Natural killer cell treated with Interleukin-12 subunit alpha and Interleukin-12 subunit beta and Interleukin-15 and Interleukin-18, amount 100 ng/mL, for 72 hours (primary cell): Measurements from ENCODE around the gene HM13. TPM values are rescaled to one million over a fixed set of nuclear protein-coding genes. Genes with fewer than 3 reads are reported as not detected.
"Not testable (repeated sequence)": the region's sequence is repeated elsewhere in the genome, so short reads cannot be mapped to it uniquely, and the experiment has no call there.

Experiments
- ATAC-seq, 2 donors: fragments of 150-1000 bp; cut with Tn5 transposase in 1 of 2; sonication (Bioruptor Pico), chemical (Tn5 transposase) in 1 of 2; 2 replicates each; pipeline ENCODE4 v1.10.0; 2021
- DNase-seq: peaks from one replicate; pipeline ENCODE4 v3.0.0; 2022; ENCODE audit warnings: low spot score
- H3K27ac Mint-ChIP-seq, 2 donors: 1 replicate in 1 of 2; 2 replicates in 1 of 2; pipeline ENCODE4 v1.8.0; 2022; ENCODE audit warnings: mixed read lengths in 2 of 2, mild to moderate bottlenecking in 1 of 2, moderate library complexity in 1 of 2
- H3K27me3 Mint-ChIP-seq, 2 donors: 1 replicate in 1 of 2; 2 replicates in 1 of 2; pipeline ENCODE4 v1.8.0; 2022; ENCODE audit warnings: mixed read lengths in 2 of 2
- H3K36me3 Mint-ChIP-seq: one replicate; pipeline ENCODE4 v1.8.0; 2022; ENCODE audit warnings: mixed read lengths
- H3K4me1 Mint-ChIP-seq, 2 donors: 1 replicate in 1 of 2; 2 replicates in 1 of 2; pipeline ENCODE4 v1.8.0; 2022; ENCODE audit warnings: low read depth in 2 of 2, mixed read lengths in 2 of 2, mild to moderate bottlenecking in 1 of 2
- H3K4me3 Mint-ChIP-seq: one replicate; pipeline ENCODE4 v1.8.0; 2022; ENCODE audit warnings: mixed read lengths
- H3K9me3 Mint-ChIP-seq: 2 replicates; pipeline ENCODE4 v1.8.0; 2022; ENCODE audit warnings: mixed read lengths
- total RNA-seq, 2 donors: library from RNA; stranded (reverse); gene quantifications; one replicate each; pipeline ENCODE4 v1.2.3, GENCODE V29; 2022

HM13 gene
- total RNA-seq, 2 donors from 2014 or later = 233 to 257 TPM

DNA sequence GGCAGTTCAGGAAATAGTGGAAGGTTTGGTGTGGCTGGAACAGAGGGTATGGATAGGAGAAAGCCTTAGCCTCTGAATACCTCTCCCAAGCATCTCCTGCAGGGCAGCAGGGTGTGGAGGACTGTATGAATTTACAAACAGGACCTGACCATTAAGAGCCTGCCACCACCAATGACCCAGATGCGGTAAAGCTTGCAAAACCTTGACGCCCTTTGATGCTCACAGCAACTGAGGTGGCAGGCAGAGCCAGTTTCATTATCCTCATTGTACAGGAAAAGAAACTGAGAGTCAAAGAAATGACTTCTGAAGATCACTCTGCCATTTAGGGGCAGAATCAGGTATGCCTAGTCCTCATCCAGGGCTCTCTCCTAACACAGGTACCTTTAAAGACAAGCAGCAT, 2.4 kb downstream of the HM13 start:
- no peaks in the 10 kb centered on the region for H3K27me3 Mint-ChIP-seq
- ATAC-seq = peak; percentile 47 to 57
- H3K27ac Mint-ChIP-seq = no peak overlapping the region
- no peak overlapping the region for H3K4me3 Mint-ChIP-seq
- H3K9me3 Mint-ChIP-seq = no peaks in the 10 kb centered on the region
- peaks cover 4% of the 10 kb centered on the region for H3K36me3 Mint-ChIP-seq
- DNase-seq = no peak
- peaks cover 15 to 16% of the 10 kb centered on the region in 2 donors for H3K4me1 Mint-ChIP-seq

DNA sequence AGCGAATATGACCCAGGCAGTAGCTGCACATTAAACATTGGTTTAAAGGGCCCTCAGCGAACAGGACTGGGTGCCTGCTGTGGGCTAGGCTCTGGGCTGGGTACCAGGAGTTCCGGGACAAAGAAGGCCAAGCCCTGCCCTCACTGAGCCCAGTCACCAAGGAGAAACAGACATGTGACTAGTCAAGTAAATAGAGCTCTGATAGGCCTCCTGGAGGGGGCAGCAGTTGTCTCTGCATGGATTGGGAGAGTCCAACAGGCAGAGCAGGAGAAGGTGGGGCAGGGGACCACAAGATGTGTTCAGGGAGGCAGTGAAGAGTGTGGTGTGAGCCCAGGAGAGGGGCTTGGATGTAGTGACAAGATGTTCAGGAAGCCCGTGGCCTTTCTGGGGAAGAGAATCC, 3.1 kb downstream of the HM13 start:
- H3K4me3 Mint-ChIP-seq = no peak overlapping the region
- peaks cover 15 to 20% of the 10 kb centered on the region in 2 donors for H3K4me1 Mint-ChIP-seq
- H3K36me3 Mint-ChIP-seq = peaks cover 4% of the 10 kb centered on the region
- ATAC-seq (no peak), DNase-seq (no peak)
- no peak overlapping the region for H3K27ac Mint-ChIP-seq
- no peaks in the 10 kb centered on the region for H3K27me3 Mint-ChIP-seq
- no peaks in the 10 kb centered on the region for H3K9me3 Mint-ChIP-seq

DNA sequence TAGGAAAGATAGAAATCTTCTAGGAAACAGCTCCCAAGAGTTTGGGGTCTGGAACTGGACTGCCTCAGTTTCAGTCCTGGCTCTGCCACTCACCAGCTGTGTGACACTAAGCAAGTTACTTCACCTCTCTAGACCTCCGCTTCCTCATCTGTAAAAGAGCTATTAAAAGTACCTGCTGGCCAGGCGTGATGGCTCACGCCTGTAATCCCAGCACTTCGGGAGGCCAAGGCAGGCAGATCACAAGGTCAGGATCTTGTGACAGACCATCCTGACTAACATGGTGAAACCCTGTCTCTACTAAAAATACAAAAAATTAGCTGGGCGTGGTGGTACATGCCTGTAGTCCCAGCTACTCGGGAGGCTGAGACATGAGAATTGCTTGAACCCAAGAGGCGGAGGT, 7.0 kb downstream of the HM13 start:
- not testable (repeated sequence) for H3K4me3 Mint-ChIP-seq, H3K9me3 Mint-ChIP-seq, H3K27ac Mint-ChIP-seq, H3K27me3 Mint-ChIP-seq, DNase-seq, ATAC-seq
- H3K4me1 Mint-ChIP-seq = peaks cover 20 to 36% of the 10 kb centered on the region in 2 donors
- peaks cover 10% of the 10 kb centered on the region for H3K36me3 Mint-ChIP-seq

DNA sequence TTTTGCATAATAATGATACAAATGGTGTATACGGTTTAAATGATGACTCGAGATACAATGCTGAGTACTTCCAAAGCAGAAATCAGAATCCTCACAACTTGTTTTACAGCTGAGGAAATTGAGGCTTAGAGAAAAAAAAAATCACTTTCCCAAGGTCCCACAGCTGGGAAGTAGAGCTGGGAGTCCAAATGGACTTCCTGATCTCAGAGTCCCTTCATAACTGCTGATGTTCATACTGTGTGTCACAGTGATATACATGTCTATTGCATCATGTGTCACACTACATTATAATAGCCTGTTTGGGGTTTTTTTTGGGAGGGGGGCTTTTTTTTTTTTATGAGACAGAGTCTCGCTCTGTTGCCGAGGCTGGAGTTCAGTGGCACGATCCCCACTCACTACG, 8.5 kb downstream of the HM13 start:
- peaks cover 20 to 36% of the 10 kb centered on the region in 2 donors for H3K4me1 Mint-ChIP-seq
- no peaks in the 10 kb centered on the region for H3K27me3 Mint-ChIP-seq
- H3K36me3 Mint-ChIP-seq = peaks cover 14% of the 10 kb centered on the region
- H3K4me3 Mint-ChIP-seq = no peak overlapping the region
- no peak for ATAC-seq
- H3K9me3 Mint-ChIP-seq = no peaks in the 10 kb centered on the region
- H3K27ac Mint-ChIP-seq = no peak overlapping the region
- no peak for DNase-seq

DNA sequence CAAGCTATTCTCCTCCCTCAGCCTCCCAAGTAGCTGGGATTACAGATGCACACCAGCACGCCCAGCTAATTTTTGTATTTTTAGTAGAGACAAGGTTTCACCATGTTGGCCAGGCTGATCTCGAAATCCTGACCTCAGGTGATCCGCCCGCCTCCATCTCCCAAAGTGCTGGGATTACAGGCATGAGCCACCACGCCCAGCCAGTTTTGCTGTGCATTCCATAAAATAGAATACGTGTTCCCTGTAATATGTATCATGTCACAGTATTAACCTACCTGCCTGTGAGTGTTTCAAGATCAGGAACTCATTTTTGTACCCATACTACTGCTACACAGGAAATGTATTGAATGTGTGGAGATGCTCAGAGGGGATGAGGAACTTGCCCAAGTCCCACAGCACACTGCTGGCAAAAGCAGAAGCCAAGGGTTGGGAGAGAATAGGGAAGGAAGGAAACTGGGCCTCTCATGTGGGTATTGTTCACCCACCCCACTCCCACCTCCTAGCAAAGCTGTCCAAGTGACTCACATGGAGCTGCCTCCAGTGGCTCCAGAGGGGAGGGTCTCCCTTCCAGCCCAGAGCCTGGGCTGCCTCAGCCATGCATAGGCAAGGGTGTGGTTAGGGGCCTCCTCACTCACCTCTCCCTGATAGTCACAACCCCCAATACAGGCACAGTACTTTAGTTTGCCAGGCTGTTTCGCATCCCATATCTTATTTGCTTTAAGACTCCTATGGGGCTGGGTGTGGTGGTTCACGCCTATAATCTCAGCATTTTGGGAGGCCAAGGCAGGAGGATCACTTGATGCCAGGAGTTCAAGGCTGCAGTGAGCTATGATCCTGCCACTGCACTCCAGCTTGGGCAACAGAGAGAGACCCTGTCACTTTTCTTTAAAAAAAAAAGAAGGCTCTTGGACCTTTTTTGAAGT, 9.4 kb downstream of the HM13 start:
- Mint-ChIP-seq H3K36me3 (peaks cover 16% of the 10 kb centered on the region), H3K27me3 (no peaks in the 10 kb centered on the region), H3K4me1 (peaks cover 20 to 36% of the 10 kb centered on the region in 2 donors), H3K27ac (no peak overlapping the region), H3K4me3 (no peak overlapping the region), H3K9me3 (no peaks in the 10 kb centered on the region)
- ATAC-seq (no peak), DNase-seq (no peak)

DNA sequence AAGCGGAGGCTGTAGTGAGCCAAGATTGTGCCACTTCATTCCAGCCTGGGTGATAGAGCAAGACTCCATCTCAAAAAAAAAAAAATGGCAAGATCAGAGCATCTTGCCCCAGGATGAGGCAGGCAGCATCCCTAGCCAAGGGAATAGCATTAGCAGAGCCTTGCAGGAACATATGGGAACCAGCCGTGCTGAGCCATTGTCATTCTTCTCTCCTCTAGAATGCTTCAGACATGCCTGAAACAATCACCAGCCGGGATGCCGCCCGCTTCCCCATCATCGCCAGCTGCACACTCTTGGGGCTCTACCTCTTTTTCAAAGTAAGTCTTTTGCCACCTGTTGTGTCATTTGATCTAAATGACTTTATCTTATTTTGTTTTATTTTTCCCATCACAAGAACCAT, 13.0 kb downstream of the HM13 start:
- Mint-ChIP-seq H3K4me3 (no peak overlapping the region), H3K27ac (no peak overlapping the region)

DNA sequence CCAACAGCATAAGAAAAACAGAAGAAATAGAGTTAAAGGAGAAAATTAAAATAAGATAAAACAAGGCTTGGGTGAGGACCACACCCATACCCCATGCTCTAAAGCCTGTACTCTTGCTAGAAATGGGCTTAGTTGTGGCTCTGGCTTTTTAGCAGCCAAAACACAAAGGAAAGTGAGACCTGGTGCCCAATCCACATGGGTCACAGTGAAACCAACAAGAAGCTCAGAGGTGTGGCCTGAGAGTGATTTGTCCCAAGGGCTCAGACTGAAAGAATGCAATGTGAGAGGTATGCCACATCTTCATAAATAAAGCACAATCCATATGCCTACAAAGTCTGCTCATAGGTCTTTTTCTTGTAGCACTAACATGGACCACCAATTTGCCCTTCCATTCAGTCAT, 21.1 kb downstream of the HM13 start:
- H3K36me3 Mint-ChIP-seq = peaks cover 32% of the 10 kb centered on the region
- ATAC-seq (no peak), DNase-seq (no peak)
- no peak overlapping the region for H3K4me3 Mint-ChIP-seq
- H3K9me3 Mint-ChIP-seq = no peaks in the 10 kb centered on the region
- H3K27ac Mint-ChIP-seq = no peak overlapping the region
- H3K4me1 Mint-ChIP-seq = peaks cover 37 to 53% of the 10 kb centered on the region in 2 donors
- H3K27me3 Mint-ChIP-seq = no peaks in the 10 kb centered on the region

More for the DNA sequence above, 13.0 kb downstream of the HM13 start:
- H3K36me3 Mint-ChIP-seq = peaks cover 13% of the 10 kb centered on the region
- no peaks in the 10 kb centered on the region for H3K9me3 Mint-ChIP-seq
- DNase-seq = no peak
- no peaks in the 10 kb centered on the region for H3K27me3 Mint-ChIP-seq
- peaks cover 5 to 23% of the 10 kb centered on the region in 2 donors for H3K4me1 Mint-ChIP-seq
- no peak for ATAC-seq

DNA sequence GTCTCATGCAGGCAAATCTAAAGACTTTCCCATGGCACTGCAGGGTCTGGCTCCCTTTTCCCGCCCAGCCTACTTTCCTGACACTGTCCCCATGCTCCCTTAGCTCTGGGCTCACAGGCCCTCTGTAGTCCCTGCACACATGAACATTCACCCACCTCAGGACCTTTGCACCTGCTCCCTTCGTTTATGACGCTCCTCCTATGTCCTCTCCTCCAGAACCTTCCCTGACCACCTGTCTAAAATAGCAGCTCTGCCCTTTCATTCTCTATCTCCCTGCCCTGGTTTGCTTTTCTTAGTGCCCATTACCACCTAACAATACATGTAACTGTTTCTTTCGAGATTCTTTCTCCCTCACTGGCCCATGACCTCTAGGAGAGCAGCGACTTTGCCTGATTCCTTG, 22.3 kb downstream of the HM13 start:
- H3K4me3 Mint-ChIP-seq = no peak overlapping the region
- H3K27ac Mint-ChIP-seq = peak overlapping the region in 1 of 2 donors; percentile 7
- H3K27me3 Mint-ChIP-seq = no peaks in the 10 kb centered on the region
- DNase-seq = no peak
- no peaks in the 10 kb centered on the region for H3K9me3 Mint-ChIP-seq
- no peak for ATAC-seq
- peaks cover 32% of the 10 kb centered on the region for H3K36me3 Mint-ChIP-seq
- peaks cover 37 to 46% of the 10 kb centered on the region in 2 donors for H3K4me1 Mint-ChIP-seq

DNA sequence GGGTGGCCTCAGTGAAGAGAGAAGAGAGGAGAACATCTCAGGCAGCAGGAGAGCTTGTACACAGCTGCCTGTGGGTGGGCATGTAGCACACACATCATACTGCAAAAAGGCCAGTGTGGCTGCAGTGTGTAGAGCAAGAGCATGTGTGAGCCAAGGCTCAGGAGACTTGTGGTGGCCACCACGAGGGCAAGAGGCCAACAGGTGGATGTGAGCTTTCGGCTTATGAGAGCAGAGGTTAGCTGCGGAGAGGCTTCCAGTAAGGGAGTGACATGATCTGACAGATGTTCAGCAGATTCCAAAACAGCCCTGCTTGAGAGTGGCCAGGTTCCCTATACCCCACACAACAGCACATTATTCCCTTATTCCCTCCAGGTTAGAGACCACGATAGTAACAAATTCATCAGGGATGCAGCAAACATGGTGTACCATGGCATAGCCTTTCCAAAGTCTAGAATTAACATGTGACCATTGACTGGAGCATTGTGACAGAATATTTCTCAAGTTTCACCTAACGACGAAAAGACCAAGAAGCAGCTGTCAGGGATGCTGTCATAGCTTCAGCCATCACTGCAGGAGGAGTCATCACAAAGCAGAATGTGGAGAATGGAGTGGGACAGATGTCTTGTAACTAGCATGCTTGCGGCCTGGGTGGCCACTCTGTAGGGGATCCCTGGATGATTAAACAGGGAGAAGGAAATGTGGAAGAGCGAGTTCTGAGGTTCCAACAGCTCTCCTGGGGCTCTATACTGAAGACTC, 23.1 kb downstream of the HM13 start:
- H3K27ac Mint-ChIP-seq = peak overlapping the region; percentile 7 to 73
- ATAC-seq (no peak), DNase-seq (no peak)
- peaks cover 30% of the 10 kb centered on the region for H3K36me3 Mint-ChIP-seq
- H3K27me3 Mint-ChIP-seq = no peaks in the 10 kb centered on the region
- no peaks in the 10 kb centered on the region for H3K9me3 Mint-ChIP-seq
- peaks cover 40 to 49% of the 10 kb centered on the region in 2 donors for H3K4me1 Mint-ChIP-seq
- H3K4me3 Mint-ChIP-seq = peak overlapping the region; percentile 9

DNA sequence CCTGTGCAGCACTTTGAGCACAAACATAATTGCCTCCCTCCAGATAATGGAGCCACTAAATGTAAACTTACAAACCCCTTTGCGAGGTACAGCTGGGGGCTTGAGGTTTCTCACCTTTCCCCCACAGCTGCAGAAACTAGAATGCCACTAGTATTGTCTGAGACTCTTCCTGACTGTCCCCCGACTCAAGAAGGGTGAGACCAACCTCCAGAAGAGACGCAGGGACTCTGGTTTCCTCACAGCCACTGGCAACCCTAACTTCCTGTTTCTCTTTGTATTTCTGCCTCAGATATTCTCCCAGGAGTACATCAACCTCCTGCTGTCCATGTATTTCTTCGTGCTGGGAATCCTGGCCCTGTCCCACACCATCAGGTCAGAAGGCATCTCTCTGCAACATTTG, 23.6 kb downstream of the HM13 start:
- DNase-seq (no peak), ATAC-seq (no peak)
- Mint-ChIP-seq H3K27me3 (no peaks in the 10 kb centered on the region), H3K4me1 (peaks cover 36 to 46% of the 10 kb centered on the region in 2 donors), H3K27ac (peak overlapping the region; percentile 7 to 73), H3K9me3 (no peaks in the 10 kb centered on the region), H3K4me3 (no peak overlapping the region), H3K36me3 (peaks cover 25% of the 10 kb centered on the region)

DNA sequence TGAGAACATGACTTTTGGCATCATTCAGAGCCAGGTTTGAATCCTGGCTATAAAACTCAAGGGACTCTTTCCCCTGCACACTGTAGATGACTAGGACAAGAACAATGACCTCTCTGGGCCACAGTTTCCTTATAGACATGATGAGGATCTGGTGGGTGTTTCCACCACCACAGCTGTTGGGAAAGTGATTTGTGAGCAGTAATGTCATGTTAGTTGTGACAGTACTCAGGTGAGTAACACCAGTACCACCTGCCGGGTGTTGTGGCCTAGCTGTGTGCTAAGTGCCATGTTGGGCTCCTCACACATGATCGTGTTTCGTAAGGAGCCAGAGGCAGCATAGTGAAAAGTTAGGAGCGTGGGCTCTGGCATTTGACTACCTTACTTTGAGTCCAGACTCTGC, 24.1 kb downstream of the HM13 start:
- Mint-ChIP-seq H3K4me3 (no peak overlapping the region), H3K27me3 (no peaks in the 10 kb centered on the region), H3K36me3 (peaks cover 25% of the 10 kb centered on the region), H3K4me1 (peaks cover 36 to 46% of the 10 kb centered on the region in 2 donors), H3K9me3 (no peaks in the 10 kb centered on the region), H3K27ac (peak overlapping the region; percentile 7 to 73)
- ATAC-seq (peak in 1 of 2 donors; percentile 14), DNase-seq (no peak)

DNA sequence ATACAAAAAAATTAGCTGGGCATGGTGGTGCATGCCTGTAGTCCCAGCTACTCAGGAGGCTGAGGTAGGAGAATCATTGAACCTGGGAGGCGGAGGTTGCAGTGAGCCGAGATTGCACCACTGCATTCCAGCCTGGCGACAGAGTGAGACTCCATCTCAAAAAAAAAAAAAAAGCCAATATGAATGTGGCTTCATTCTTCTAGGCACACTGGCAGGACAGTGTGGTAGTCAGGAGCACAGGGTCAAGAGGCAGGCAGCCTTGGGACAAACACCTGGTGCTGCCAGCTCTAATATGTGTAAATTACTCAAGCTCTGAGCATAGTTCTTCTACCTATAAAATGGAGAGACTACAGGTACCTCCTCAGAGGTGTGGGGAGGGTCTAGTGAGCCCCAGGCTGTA, 25.4 kb downstream of the HM13 start:
- peaks cover 19% of the 10 kb centered on the region for H3K36me3 Mint-ChIP-seq
- not testable (repeated sequence) for ATAC-seq, H3K27ac Mint-ChIP-seq, DNase-seq, H3K27me3 Mint-ChIP-seq, H3K4me3 Mint-ChIP-seq, H3K9me3 Mint-ChIP-seq
- H3K4me1 Mint-ChIP-seq = peaks cover 31 to 42% of the 10 kb centered on the region in 2 donors

DNA sequence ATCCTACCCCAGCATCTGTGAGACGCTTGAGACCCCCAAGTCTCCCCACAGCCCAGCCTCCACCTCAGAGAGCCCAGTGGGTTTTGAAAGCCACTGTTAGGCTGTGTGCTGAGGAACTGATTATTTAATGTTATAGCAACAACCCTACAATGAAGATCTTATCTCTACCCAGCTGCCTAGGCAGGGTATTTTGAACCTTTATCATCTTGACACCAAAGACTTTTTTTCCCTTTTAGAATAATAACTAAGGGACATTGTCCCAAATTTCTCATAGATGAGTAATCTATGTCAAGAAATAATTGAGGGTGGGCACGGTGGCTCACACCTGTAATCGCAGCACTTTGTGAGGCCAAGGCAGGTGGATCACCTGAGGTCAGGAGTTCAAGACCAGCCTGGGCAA, 26.2 kb downstream of the HM13 start:
- DNase-seq = no peak
- H3K4me1 Mint-ChIP-seq = peaks cover 36 to 44% of the 10 kb centered on the region in 2 donors
- peaks cover 19% of the 10 kb centered on the region for H3K36me3 Mint-ChIP-seq
- no peak overlapping the region for H3K27ac Mint-ChIP-seq
- H3K9me3 Mint-ChIP-seq = no peaks in the 10 kb centered on the region
- no peaks in the 10 kb centered on the region for H3K27me3 Mint-ChIP-seq
- H3K4me3 Mint-ChIP-seq = no peak overlapping the region
- no peak for ATAC-seq
